Lung (tissue), 12 donors: ENCODE data around the gene CYBA. TPM values are rescaled to one million over a fixed set of nuclear protein-coding genes. Genes with fewer than 3 reads are reported as not detected.

Source experiments
- ATAC-seq: fragments of 200-7000 bp; cut with Tn5 transposase; one replicate; pipeline ENCODE4 v1.9.1; 2020; ENCODE audit warnings: moderate number of reproducible peaks; ENCODE audit not compliant: insufficient read depth, low FRiP score
- DNase-seq, 3 donors: peaks; one replicate each; pipeline ENCODE4 v3.0.0-alpha.2; 2013 to 2017
- H3K27ac ChIP-seq, 2 donors: one replicate each; pipeline ENCODE4 v1.5.1; 2013; ENCODE audit warnings: mild to moderate bottlenecking in 2 of 2, moderate library complexity in 2 of 2, control low read depth in 1 of 2, inconsistent platforms in 1 of 2, low read depth in 1 of 2, low read length in 1 of 2
- H3K27me3 ChIP-seq, 3 donors: one replicate each; pipeline ENCODE4 v1.5.1; 2013; ENCODE audit warnings: low read length in 2 of 3; ENCODE audit not compliant: control insufficient read depth in 3 of 3, insufficient read depth in 3 of 3
- H3K36me3 ChIP-seq, 4 donors: one replicate each; pipeline ENCODE4 v1.5.1; 2013; ENCODE audit warnings: low read length in 4 of 4, mild to moderate bottlenecking in 1 of 4, moderate library complexity in 1 of 4; ENCODE audit not compliant: control insufficient read depth in 4 of 4, insufficient read depth in 4 of 4
- H3K4me1 ChIP-seq, 5 donors: one replicate each; pipeline ENCODE4 v1.5.1; 2013; ENCODE audit warnings: low read length in 5 of 5, mild to moderate bottlenecking in 2 of 5, moderate library complexity in 1 of 5; ENCODE audit not compliant: control insufficient read depth in 5 of 5, insufficient read depth in 5 of 5
- H3K4me3 ChIP-seq: one replicate; pipeline ENCODE4 v1.5.1; 2013; ENCODE audit warnings: mild to moderate bottlenecking, control low read depth, moderate library complexity
- H3K9ac ChIP-seq, 2 donors: one replicate each; pipeline ENCODE4 v1.5.1; 2013; ENCODE audit warnings: low read length in 2 of 2, control low read depth in 1 of 2; ENCODE audit not compliant: insufficient read depth in 1 of 2
- H3K9me3 ChIP-seq, 4 donors: one replicate each; pipeline ENCODE4 v1.5.1; 2013; ENCODE audit warnings: low read length in 3 of 4, mild to moderate bottlenecking in 1 of 4, moderate library complexity in 1 of 4; ENCODE audit not compliant: control insufficient read depth in 4 of 4, insufficient read depth in 3 of 4
- WGBS, 2 donors: extraction: QIAGEN DNeasy Blood & Tissue Kit; methylation state at CpG; one replicate each; pipeline ENCODE4 v1.1.7; 2013; 5-methylcytosine and 5-hydroxymethylcytosine counted together
- polyA plus RNA-seq, 2 donors: library from polyadenylated mRNA; stranded (reverse); fragments of 200-250 nt; gene quantifications; one replicate each; pipeline ENCODE4 v1.2.1, GENCODE V29; 2013
- total RNA-seq, 2 donors: library from RNA; depleted of rRNA in 1 of 2; stranded (reverse); fragments of >200 nt in 1 of 2; gene quantifications; one replicate each; pipeline ENCODE4 v1.2.1, GENCODE V29; 2014 to 2021
- TF ChIP-seq, protein P1 (sequence below): IDR thresholded peaks from 2 replicates; pipeline ENCODE4 v1.5.1; 2012; ENCODE audit warnings: mild to moderate bottlenecking; ENCODE audit errors: control extremely low read depth, extremely low read depth
- donor health status: control.
- donor health status: control.
- donor health status: Bipolar disorder and iron deficiency.
- donor health status: healthy.
- donor health status: DM: yes; HTN: yes; CAD: no.

Gene CYBA
- total and polyA plus RNA-seq, 4 donors = 113 to 879 (median 349) TPM

DNA sequence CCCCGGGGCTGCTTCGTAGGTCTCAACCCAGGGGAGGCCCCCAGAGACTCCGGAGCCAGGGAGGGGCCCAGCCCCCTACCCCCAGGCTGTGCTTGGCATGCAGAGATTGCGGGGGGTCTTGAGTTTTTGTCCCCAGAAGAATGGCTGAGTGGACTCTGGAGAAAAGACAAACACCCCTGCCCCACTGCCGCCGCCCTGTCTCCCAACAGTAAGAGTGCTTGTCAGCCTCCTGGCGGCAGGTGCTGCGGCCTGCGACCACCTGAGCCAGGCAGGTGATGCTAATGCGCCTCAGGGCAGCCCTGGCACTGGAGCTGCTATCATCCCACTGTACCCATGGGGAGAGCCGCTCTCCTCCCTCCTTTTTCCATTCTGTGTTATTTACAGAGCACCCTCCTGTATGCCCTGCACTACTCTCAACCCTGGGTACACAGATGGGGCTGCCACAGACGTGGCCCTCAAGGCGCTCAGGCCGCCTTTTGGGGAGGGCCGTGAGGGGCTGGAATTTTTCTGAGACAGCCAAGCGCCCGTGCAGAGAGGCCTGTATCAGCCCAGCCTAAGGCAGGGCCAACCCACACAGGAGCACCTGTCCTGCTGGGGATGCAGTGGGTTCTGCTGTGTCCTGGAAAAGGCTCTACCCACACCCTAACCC lies 15.1 kb downstream of the CYBA start:
- TF ChIP-seq, protein P1, sequence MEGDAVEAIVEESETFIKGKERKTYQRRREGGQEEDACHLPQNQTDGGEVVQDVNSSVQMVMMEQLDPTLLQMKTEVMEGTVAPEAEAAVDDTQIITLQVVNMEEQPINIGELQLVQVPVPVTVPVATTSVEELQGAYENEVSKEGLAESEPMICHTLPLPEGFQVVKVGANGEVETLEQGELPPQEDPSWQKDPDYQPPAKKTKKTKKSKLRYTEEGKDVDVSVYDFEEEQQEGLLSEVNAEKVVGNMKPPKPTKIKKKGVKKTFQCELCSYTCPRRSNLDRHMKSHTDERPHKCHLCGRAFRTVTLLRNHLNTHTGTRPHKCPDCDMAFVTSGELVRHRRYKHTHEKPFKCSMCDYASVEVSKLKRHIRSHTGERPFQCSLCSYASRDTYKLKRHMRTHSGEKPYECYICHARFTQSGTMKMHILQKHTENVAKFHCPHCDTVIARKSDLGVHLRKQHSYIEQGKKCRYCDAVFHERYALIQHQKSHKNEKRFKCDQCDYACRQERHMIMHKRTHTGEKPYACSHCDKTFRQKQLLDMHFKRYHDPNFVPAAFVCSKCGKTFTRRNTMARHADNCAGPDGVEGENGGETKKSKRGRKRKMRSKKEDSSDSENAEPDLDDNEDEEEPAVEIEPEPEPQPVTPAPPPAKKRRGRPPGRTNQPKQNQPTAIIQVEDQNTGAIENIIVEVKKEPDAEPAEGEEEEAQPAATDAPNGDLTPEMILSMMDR = no peak
- ATAC-seq (no peak), DNase-seq (no peak)
- Histone ChIP-seq H3K9me3 (peaks cover 0 to 2% (median 0%) of the 10 kb centered on the region in 4 donors), H3K4me3 (no peak overlapping the region), H3K36me3 (peaks cover 0 to 19% (median 0%) of the 10 kb centered on the region in 4 donors), H3K27me3 (peaks cover 0 to 48% (median 26%) of the 10 kb centered on the region in 3 donors), H3K27ac (no peak overlapping the region), H3K9ac (no peak overlapping the region), H3K4me1 (peaks cover 0 to 11% (median 0%) of the 10 kb centered on the region in 5 donors)
- WGBS, 2 donors = 90 to 92% methylated on average over 17 of the region's 17 CpGs

DNA sequence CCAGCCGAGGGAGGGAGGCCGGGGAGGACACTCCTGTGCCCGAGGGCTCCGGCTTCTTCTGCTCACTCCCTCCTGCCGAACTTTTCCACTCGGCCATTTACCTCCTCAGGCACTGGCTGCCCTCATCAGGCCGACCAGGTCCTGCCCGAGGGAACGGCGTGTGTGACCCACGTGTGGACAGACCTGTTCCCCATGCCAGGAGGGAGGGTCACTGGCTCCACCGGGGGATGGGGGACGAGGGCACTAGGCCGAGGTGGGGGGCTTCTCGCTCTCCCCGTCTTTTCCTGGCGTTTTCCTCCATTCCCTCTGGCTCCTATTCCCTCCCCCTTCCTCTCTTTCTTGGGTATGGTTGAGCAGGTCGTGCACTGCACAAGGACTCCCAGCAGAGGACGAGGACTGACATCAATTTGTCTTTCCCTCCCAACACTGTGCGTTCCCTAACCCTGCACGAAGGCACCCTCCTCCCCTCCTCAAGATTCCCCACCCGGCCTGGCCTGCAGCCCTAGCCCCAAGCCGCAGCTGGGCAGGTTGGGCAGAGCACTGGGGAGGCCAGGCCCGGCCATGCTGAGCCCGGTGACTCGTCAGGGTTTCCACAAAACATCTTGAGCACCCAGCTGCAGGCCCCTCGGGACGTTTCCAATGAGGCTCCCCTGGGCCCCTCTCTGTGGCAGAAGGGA lies 15.7 kb downstream of the CYBA start:
- no peak overlapping the region for H3K9ac ChIP-seq
- no peak for ATAC-seq

GRCh38 chr16:88634141-88634993 lies 16.5 kb downstream of the CYBA start:
- DNase-seq = no peak
- no peak overlapping the region for H3K9ac ChIP-seq
- TF ChIP-seq, protein P1 = no peak
- peaks cover 0 to 34% (median 15%) of the 10 kb centered on the region in 3 donors for H3K27me3 ChIP-seq
- peak overlapping the region in 1 of 2 donors; percentile 42 for H3K27ac ChIP-seq
- H3K36me3 ChIP-seq = peaks cover 0 to 30% (median 5%) of the 10 kb centered on the region in 4 donors
- WGBS, 2 donors = 4 to 15% methylated on average over 63 to 82 of the region's 82 CpGs
- peak; percentile 51 for ATAC-seq
- no peaks in the 10 kb centered on the region for H3K9me3 ChIP-seq
- H3K4me3 ChIP-seq = no peak overlapping the region
- peaks cover 0 to 8% (median 0%) of the 10 kb centered on the region in 5 donors for H3K4me1 ChIP-seq

More for the DNA sequence above, 15.7 kb downstream of the CYBA start:
- Histone ChIP-seq H3K9me3 (no peaks in the 10 kb centered on the region), H3K27ac (peak overlapping the region in 1 of 2 donors; percentile 42), H3K36me3 (peaks cover 0 to 24% (median under 1%) of the 10 kb centered on the region in 4 donors), H3K27me3 (peaks cover 0 to 42% (median 23%) of the 10 kb centered on the region in 3 donors), H3K4me3 (no peak overlapping the region), H3K4me1 (peaks cover 0 to 11% (median 0%) of the 10 kb centered on the region in 5 donors)
- WGBS, 2 donors = 40 to 44% methylated on average over 28 of the region's 28 CpGs
- no peak for DNase-seq
- TF ChIP-seq, protein P1 = no peak
